ENCODE data around the gene PLIN3. TPM values are rescaled to one million over a fixed set of nuclear protein-coding genes. Genes with fewer than 3 reads are reported as not detected.
"Not testable (repeated sequence)": the region's sequence is repeated elsewhere in the genome, so short reads cannot be mapped to it uniquely, and the experiment has no call there.

Gene PLIN3
- total RNA-seq, 1 experiment from 2014 or later = 157 TPM

DNA sequence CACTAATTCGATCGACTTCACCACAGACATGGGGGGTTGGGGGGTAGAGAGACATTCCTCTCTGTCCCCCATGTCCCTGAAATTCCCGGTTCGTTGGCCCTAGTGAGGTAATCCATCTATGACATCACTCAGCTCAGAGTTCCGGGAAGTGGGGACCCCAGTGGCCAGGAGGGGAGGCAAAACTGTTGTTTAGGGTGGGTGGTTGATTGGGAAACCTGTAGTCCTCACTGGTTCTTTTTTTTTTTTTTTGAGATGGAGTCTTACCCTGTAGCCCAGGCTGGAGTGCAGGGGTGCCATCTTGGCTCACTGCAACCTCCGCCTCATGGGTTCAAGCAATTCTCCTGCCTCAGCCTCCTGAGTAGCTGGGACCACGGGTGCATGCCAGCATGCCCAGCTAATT is 35.3 kb upstream of the PLIN3 start, which contains the start of gene ARRDC5:
Gene ARRDC5 (minus strand): TSS at position 101 of the 400 bp plus-strand sequence. CDS start 71 bp downstream, at position 30.
- H3K27me3 ChIP-seq (ENCODE audit: control insufficient read depth, insufficient read depth, low read length) = no peaks in the 10 kb centered on the region
- TF ChIP-seq TCF7L2 (IDR thresholded peaks at IDR 0.05; ENCODE audit: low read depth, low read length) (no peak), POLR2AphosphoS5 (IDR thresholded peaks at IDR 0.05; ENCODE audit: low read depth, low read length) (no peak), SIN3A (IDR thresholded peaks at IDR 0.05; ENCODE audit: borderline replicate concordance, insufficient read depth, low read depth, low read length) (no peak)
- TF ChIP-seq, protein P1, sequence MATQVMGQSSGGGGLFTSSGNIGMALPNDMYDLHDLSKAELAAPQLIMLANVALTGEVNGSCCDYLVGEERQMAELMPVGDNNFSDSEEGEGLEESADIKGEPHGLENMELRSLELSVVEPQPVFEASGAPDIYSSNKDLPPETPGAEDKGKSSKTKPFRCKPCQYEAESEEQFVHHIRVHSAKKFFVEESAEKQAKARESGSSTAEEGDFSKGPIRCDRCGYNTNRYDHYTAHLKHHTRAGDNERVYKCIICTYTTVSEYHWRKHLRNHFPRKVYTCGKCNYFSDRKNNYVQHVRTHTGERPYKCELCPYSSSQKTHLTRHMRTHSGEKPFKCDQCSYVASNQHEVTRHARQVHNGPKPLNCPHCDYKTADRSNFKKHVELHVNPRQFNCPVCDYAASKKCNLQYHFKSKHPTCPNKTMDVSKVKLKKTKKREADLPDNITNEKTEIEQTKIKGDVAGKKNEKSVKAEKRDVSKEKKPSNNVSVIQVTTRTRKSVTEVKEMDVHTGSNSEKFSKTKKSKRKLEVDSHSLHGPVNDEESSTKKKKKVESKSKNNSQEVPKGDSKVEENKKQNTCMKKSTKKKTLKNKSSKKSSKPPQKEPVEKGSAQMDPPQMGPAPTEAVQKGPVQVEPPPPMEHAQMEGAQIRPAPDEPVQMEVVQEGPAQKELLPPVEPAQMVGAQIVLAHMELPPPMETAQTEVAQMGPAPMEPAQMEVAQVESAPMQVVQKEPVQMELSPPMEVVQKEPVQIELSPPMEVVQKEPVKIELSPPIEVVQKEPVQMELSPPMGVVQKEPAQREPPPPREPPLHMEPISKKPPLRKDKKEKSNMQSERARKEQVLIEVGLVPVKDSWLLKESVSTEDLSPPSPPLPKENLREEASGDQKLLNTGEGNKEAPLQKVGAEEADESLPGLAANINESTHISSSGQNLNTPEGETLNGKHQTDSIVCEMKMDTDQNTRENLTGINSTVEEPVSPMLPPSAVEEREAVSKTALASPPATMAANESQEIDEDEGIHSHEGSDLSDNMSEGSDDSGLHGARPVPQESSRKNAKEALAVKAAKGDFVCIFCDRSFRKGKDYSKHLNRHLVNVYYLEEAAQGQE (IDR thresholded peaks at IDR 0.05; ENCODE audit: insufficient read depth in 1 of 2, low read depth in 2 of 2, low read length in 1 of 2) = no peak
- TF ChIP-seq, protein P2, sequence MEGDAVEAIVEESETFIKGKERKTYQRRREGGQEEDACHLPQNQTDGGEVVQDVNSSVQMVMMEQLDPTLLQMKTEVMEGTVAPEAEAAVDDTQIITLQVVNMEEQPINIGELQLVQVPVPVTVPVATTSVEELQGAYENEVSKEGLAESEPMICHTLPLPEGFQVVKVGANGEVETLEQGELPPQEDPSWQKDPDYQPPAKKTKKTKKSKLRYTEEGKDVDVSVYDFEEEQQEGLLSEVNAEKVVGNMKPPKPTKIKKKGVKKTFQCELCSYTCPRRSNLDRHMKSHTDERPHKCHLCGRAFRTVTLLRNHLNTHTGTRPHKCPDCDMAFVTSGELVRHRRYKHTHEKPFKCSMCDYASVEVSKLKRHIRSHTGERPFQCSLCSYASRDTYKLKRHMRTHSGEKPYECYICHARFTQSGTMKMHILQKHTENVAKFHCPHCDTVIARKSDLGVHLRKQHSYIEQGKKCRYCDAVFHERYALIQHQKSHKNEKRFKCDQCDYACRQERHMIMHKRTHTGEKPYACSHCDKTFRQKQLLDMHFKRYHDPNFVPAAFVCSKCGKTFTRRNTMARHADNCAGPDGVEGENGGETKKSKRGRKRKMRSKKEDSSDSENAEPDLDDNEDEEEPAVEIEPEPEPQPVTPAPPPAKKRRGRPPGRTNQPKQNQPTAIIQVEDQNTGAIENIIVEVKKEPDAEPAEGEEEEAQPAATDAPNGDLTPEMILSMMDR (IDR thresholded peaks at IDR 0.05) = no peak
- no peak within 1 kb of the TSS for H3K4me3 ChIP-seq (ENCODE audit: low read depth in 2 of 2, low read length in 2 of 2)
- ChIA-PET POLR2A (no interaction called here), CTCF (no interaction called here)
- no peaks in the 10 kb centered on the region for H3K9me3 ChIP-seq (ENCODE audit: control insufficient read depth, insufficient read depth, low read depth, low read length)
- H3K4me1 ChIP-seq (ENCODE audit: control insufficient read depth, insufficient read depth, low read length) = no peaks in the 10 kb centered on the region
- in situ Hi-C loops (cut with HindIII; ENCODE audit: low pct_unique_long_range_greater_than_20kb, low sequenced_read_pairs) (no loop called here), intact Hi-C loops (cut with micrococcal nuclease; ENCODE audit: unreplicated experiment) (no loop called here)
- no peak within 1 kb of the TSS for H3K27ac ChIP-seq (ENCODE audit: low read length)
- H3K36me3 ChIP-seq (ENCODE audit: control insufficient read depth, insufficient read depth, low read length) = no peaks in the 10 kb centered on the region
- DNase-seq (ENCODE audit: low read depth, low spot score) = no peak
- no peak for ATAC-seq
- no TSS peak for BruUV-seq (replicated peaks)

DNA sequence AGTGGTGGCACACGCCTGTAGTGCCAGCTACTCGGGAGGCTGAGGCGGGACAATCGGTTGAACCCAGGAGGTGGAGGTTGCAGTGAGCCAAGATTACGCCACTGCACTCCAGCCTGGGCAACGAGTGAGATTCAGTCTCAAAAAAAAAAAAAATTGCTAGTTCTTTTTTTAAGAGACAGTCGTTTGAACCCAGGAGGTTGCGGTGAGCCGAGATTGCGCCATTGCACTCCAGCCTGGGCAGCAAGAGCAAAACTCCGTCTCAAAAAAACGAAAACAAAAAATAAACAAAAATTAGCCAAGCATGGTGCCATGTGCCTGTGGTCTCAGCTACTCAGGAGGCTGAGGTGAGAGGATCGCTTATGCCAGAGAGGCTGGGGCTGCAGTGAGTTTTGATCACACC is 33.4 kb upstream of the PLIN3 start:
- H3K9me3 ChIP-seq (ENCODE audit: control insufficient read depth, insufficient read depth, low read depth, low read length); intact Hi-C loops (cut with micrococcal nuclease; ENCODE audit: unreplicated experiment); H3K4me3 ChIP-seq (ENCODE audit: low read depth in 2 of 2, low read length in 2 of 2); H3K27me3 ChIP-seq (ENCODE audit: control insufficient read depth, insufficient read depth, low read length); CTCF ChIA-PET; H3K36me3 ChIP-seq (ENCODE audit: control insufficient read depth, insufficient read depth, low read length); H3K4me1 ChIP-seq (ENCODE audit: control insufficient read depth, insufficient read depth, low read length); ATAC-seq; BruUV-seq (replicated peaks); in situ Hi-C loops (cut with HindIII; ENCODE audit: low pct_unique_long_range_greater_than_20kb, low sequenced_read_pairs); H3K27ac ChIP-seq (ENCODE audit: low read length); DNase-seq (ENCODE audit: low read depth, low spot score): not testable (repeated sequence)
- POLR2A ChIA-PET = interaction anchor here (0.7 kb wide), 1 partner anchor 21 kb away, joined by 4 read pairs; no protein-coding TSS in a partner anchor

DNA sequence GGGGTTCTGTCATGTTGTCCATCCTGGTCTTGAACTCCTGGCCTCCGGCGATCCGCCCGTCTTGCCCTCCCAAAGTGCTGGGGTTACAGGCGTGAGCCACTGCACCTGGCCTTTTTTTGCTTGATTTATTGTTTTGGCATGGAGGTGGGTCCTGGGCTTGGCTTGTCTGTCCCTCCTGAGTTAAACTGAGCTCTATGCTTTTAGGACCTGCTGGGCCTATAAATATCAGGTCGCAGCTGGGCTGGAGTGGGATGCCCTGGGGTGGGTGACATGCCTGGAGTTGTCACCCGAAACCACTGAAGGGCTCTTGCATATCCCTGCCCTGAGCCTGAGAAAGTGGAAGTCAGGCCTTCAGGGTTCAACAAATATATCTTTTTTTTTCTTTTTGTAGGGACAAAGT is 29.7 kb upstream of the PLIN3 start:
- Histone ChIP-seq H3K4me3 (ENCODE audit: low read depth in 2 of 2, low read length in 2 of 2) (no peak overlapping the region), H3K9me3 (ENCODE audit: control insufficient read depth, insufficient read depth, low read depth, low read length) (no peaks in the 10 kb centered on the region), H3K27ac (ENCODE audit: low read length) (no peak overlapping the region), H3K36me3 (ENCODE audit: control insufficient read depth, insufficient read depth, low read length) (no peaks in the 10 kb centered on the region), H3K27me3 (ENCODE audit: control insufficient read depth, insufficient read depth, low read length) (no peaks in the 10 kb centered on the region), H3K4me1 (ENCODE audit: control insufficient read depth, insufficient read depth, low read length) (peaks cover 4% of the 10 kb centered on the region)
- POLR2A ChIA-PET = no interaction called here
- TF ChIP-seq, protein P1 (IDR thresholded peaks at IDR 0.05; ENCODE audit: insufficient read depth in 1 of 2, low read depth in 2 of 2, low read length in 1 of 2) = no peak
- no peak for TF ChIP-seq TCF7L2 (IDR thresholded peaks at IDR 0.05; ENCODE audit: low read depth, low read length)
- TF ChIP-seq, protein P2 (IDR thresholded peaks at IDR 0.05) = no peak
- no peak for TF ChIP-seq POLR2AphosphoS5 (IDR thresholded peaks at IDR 0.05; ENCODE audit: low read depth, low read length)
- in situ Hi-C loops (cut with HindIII; ENCODE audit: low pct_unique_long_range_greater_than_20kb, low sequenced_read_pairs) (no loop called here), intact Hi-C loops (cut with micrococcal nuclease; ENCODE audit: unreplicated experiment) (no loop called here)
- CTCF ChIA-PET = no interaction called here
- ATAC-seq (no peak), DNase-seq (ENCODE audit: low read depth, low spot score) (no peak)
- no TSS peak for BruUV-seq (replicated peaks)

Measured in Panc1 (cell line).